SIG-M5 treated with dmso at 0.1 percent for 504 hours (cell line): ENCODE measurements around the gene ECT2L.

Source experiments
- DNase-seq: peaks from one replicate; lab custom pipeline; 2025; ENCODE audit not compliant: unreplicated experiment; lab: John Stamatoyannopoulos, UW

The ECT2L gene

GRCh38 chr6:138795809-138796603, at the start of gene ECT2L:
TSS of gene ECT2L (plus strand) at chr6:138796087. CDS start at chr6:138813275, 17,188 bp downstream.
- DNase-seq: no peak

GRCh38 chr6:138752017-138752416, 43.9 kb upstream of the ECT2L start:
- DNase-seq: no peak

- DNase-seq: no peak
Observed at GRCh38 chr6:138757136-138757535, 38.8 kb upstream of the ECT2L start.

- DNase-seq: peak; percentile 34
Observed at GRCh38 chr6:138765896-138766655, 29.8 kb upstream of the ECT2L start.

- no peak for DNase-seq
Observed at GRCh38 chr6:138769102-138769676, 26.7 kb upstream of the ECT2L start.

GRCh38 chr6:138772596-138773176, 23.2 kb upstream of the ECT2L start:
- no peak for DNase-seq

- DNase-seq: peak; percentile 92
Observed at GRCh38 chr6:138773177-138774091, 22.5 kb upstream of the ECT2L start, which contains the start of gene CCDC28A. TSS of gene CCDC28A (plus strand) at chr6:138773769. CDS start at chr6:138776121, 2,352 bp downstream.

- DNase-seq: no peak
Observed at GRCh38 chr6:138774370-138774769, 21.5 kb upstream of the ECT2L start.

- no peak for DNase-seq
Observed at GRCh38 chr6:138776659-138777058, 19.2 kb upstream of the ECT2L start.

GRCh38 chr6:138778331-138778730, 17.6 kb upstream of the ECT2L start:
- no peak for DNase-seq

GRCh38 chr6:138782243-138782642, 13.6 kb upstream of the ECT2L start:
- no peak for DNase-seq

- DNase-seq: no peak
Observed at GRCh38 chr6:138785079-138785478, 10.8 kb upstream of the ECT2L start.

GRCh38 chr6:138785980-138786379, 9.9 kb upstream of the ECT2L start:
- DNase-seq: no peak

GRCh38 chr6:138787138-138787537, 8.7 kb upstream of the ECT2L start:
- DNase-seq: no peak

- DNase-seq: no peak
Observed at GRCh38 chr6:138796771-138797170, 884 bp downstream of the ECT2L start.

- no peak for DNase-seq
Observed at GRCh38 chr6:138797806-138798446, 2.0 kb downstream of the ECT2L start.

GRCh38 chr6:138800377-138801150, 4.7 kb downstream of the ECT2L start:
- DNase-seq: no peak

GRCh38 chr6:138803331-138803730, 7.4 kb downstream of the ECT2L start:
- no peak for DNase-seq

GRCh38 chr6:138803861-138804260, 8.0 kb downstream of the ECT2L start:
- DNase-seq: no peak
